ENCODE data around the gene EFCAB6. TPM values are rescaled to one million over a fixed set of nuclear protein-coding genes. Genes with fewer than 3 reads are reported as not detected.

The EFCAB6 gene
- total RNA-seq, 6 experiments from 2014 or later: 0.29 to 1.5 (median 0.93) TPM

DNA sequence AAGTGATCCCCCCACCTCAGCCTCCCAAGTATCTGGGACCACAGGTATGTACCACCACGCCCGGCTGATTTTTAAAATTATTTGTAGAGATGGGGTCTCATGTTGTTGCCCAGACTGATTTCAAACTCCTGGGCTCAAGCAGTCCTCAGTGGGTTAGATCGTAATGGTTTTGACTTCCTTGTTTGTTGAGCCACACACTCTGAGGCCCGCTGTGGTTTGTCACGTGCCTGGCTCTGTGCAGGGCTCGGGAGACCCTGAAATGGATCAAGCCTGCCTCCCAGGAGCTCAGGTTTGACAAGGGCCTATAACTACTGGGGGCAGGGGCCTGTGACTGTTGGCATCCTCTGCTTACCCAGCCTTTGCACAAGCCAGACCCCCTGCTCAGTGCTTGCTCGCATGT lies 332.1 kb downstream of the EFCAB6 start:
- intact Hi-C loops (cut with DNase I): loop anchor here (5.0 to 10.0 kb wide), 2 partner anchors 75 to 93 kb away; no protein-coding TSS in a partner anchor
- Histone ChIP-seq H3K27me3 (no peaks in the 10 kb centered on the region), H3K9me3 (no peaks in the 10 kb centered on the region), H3K36me3 (no peaks in the 10 kb centered on the region), H3K4me1 (no peaks in the 10 kb centered on the region), H3K27ac (no peak overlapping the region), H3K4me3 (no peak overlapping the region)
- no peak for TF ChIP-seq POLR2A (IDR thresholded peaks at IDR 0.05)
- TF ChIP-seq, protein P1, sequence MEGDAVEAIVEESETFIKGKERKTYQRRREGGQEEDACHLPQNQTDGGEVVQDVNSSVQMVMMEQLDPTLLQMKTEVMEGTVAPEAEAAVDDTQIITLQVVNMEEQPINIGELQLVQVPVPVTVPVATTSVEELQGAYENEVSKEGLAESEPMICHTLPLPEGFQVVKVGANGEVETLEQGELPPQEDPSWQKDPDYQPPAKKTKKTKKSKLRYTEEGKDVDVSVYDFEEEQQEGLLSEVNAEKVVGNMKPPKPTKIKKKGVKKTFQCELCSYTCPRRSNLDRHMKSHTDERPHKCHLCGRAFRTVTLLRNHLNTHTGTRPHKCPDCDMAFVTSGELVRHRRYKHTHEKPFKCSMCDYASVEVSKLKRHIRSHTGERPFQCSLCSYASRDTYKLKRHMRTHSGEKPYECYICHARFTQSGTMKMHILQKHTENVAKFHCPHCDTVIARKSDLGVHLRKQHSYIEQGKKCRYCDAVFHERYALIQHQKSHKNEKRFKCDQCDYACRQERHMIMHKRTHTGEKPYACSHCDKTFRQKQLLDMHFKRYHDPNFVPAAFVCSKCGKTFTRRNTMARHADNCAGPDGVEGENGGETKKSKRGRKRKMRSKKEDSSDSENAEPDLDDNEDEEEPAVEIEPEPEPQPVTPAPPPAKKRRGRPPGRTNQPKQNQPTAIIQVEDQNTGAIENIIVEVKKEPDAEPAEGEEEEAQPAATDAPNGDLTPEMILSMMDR (IDR thresholded peaks at IDR 0.05): no peak
- DNase-seq (no peak), ATAC-seq (no peak)
- WGBS (ENCODE audit: insufficient coverage, low coverage, low lambda C conversion rate, missing lambda C conversion rate): 100% methylated on average over 1 of the region's 7 CpGs

DNA sequence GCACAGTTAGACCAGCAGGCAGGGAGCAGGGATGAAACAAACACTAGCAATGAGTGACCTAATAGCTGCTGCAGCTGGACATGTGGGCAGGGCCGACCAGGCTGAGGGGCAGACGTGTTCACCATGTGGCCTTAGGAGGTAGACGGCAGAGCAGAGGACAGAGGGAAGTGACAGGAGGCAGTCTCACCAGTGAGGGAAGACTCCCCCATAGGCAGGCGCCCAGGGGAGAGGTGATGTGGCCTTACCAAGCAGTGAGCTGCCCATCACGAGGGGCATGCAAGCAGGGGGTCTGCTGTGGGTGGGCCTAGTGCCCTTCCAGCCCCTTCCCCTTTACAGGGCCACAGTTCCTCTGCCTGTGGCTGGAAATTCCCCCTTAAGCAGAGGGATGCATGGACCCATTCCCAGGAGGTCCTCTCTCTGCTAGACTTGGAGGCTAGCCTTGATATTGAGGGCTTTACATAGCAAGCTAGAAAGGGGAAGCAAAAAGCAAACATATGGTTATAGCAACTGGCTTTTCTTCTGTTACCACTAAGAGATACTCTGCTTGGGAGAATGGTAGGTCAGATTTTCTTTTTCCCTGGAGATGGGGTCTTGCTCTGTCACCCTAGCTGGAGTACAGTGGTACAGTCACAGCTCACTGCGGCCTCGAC lies 332.7 kb downstream of the EFCAB6 start:
- H3K27me3 ChIP-seq: no peaks in the 10 kb centered on the region
- intact Hi-C loops (cut with DNase I): loop anchor here (5.0 to 10.0 kb wide), 2 partner anchors 75 to 92 kb away; no protein-coding TSS in a partner anchor
- H3K4me1 ChIP-seq: no peaks in the 10 kb centered on the region
- no peak overlapping the region for H3K27ac ChIP-seq
- DNase-seq (no peak), ATAC-seq (no peak)
- H3K9me3 ChIP-seq: no peaks in the 10 kb centered on the region
- whole genome bisulfite sequencing (ENCODE audit: insufficient coverage, low coverage, low lambda C conversion rate, missing lambda C conversion rate): 30% methylated on average over 3 of the region's 7 CpGs
- TF ChIP-seq POLR2A (IDR thresholded peaks at IDR 0.05): no peak
- TF ChIP-seq, protein P1 (IDR thresholded peaks at IDR 0.05): no peak
- no peak overlapping the region for H3K4me3 ChIP-seq
- H3K36me3 ChIP-seq: no peaks in the 10 kb centered on the region

Small RNA genes within 50 kb of the gene (small RNA-seq; reads per million reads assigned to genes)
- 0 reads per million in 2 experiments for gene HMGN2P9

Other genes with a start within 250 kb of the EFCAB6 start
- gene SULT4A1, start 50.2 kb upstream of the EFCAB6 start, total RNA-seq: under 1 TPM in 4 of 6 experiments, not detected in 2; 0.09 to 0.20 (median 0.15) TPM
- gene PNPLA5, start 79.7 kb upstream of the EFCAB6 start, total RNA-seq: 1 to 10 TPM in 1 of 6 experiments, not detected in 5; 2.8 TPM
- 10 to 100 TPM; 17.5 to 66.8 (median 60.3) TPM for gene PNPLA3, start 111.5 kb upstream of the EFCAB6 start, total RNA-seq
- gene SAMM50, start 143.1 kb upstream of the EFCAB6 start, total RNA-seq: 10 to 100 TPM; 17.5 to 39.5 (median 21.0) TPM
- 10 to 100 TPM; 14.2 to 21.3 (median 15.2) TPM for gene PARVB, start 212.0 kb upstream of the EFCAB6 start, total RNA-seq

Measured in right lobe of liver (tissue), 6 donors.